ENCODE results near the gene TRDMT1. TPM values are rescaled to one million over a fixed set of nuclear protein-coding genes. Genes with fewer than 3 reads are reported as not detected.

The TRDMT1 gene
- total RNA-seq (10 to 100 TPM; 10.2 to 30.6 (median 15.9) TPM), polyA plus RNA-seq (10 to 100 TPM in 1 of 2 donors, 1 to 10 TPM in 1; 9.7 to 12.8 TPM), total RNA-seq (27.6 reads per million, percentile 58 among the genes with 10 or more reads in this experiment)

DNA sequence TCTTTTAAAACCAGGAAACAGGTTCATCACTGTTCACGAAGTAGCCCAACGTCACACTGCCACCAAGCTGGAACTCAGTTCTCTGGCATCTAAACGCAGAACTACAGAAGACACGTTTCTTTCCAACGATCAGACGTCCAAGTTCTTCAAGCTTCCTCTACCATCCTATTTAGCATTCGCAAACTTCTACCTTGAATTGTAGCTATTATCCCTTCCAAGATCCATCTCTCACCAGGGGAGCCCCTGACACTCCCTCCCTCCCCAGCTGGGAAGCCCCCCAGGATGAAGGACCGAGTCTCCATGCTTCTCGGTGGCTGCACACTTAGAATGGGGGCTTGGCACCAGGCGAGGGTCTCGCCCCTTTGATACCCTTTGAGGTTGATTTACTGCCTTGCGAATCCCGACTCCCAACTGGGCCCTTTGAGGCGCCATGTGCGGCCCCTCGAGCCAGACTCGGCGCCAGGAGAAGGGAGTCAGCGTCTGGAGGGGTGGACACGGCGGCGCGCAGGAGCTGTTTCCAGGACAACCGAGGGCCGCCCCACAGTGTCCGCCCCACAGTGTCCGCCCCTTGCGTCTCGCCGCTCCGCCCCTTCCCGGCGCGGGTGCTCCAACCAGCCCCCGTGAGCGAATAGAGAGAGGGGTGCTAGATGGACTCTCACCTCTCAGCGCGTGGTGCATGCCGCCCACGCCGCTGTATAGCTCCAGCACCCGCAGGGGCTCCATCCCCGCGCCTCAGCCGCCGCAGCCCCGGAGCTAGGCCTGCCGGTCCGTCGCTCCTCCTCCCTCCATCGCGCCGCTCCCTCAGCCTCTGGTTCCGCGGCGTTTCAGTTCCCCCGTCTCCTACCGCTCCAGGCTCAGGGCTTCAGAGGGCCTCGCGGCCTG, at the start of gene TRDMT1:
TRDMT1 (minus strand) TSS at position 761 of the 882 bp plus-strand sequence; CDS start at position 723, 38 bp downstream.
- no peaks in the 10 kb centered on the region for H3K9me3 Mint-ChIP-seq
- ChIA-PET POLR2A (interaction anchor here (0.7 to 5.8 kb wide), 15 partner anchors 10 to 443 kb away, joined by 3 to 167 read pairs (median 3); partner anchors contain the start of genes RSU1, STAM and VIM), CTCF (interaction anchor here (0.5 to 3.0 kb wide), 6 partner anchors 20 to 232 kb away, joined by 3 to 18 read pairs (median 3); no protein-coding TSS in a partner anchor)
- peaks cover 25 to 67% (median 51%) of the 10 kb centered on the region in 7 donors for H3K4me1 Mint-ChIP-seq
- peaks cover 0 to 4% (median 0%) of the 10 kb centered on the region in 5 donors for H3K27me3 Mint-ChIP-seq
- no peaks in the 10 kb centered on the region for H3K36me3 ChIP-seq (ENCODE audit: control insufficient read depth in 2 of 3, insufficient read depth in 3 of 3, low read length in 3 of 3)
- peak within 1 kb of the TSS; percentile 86 to 99 (median 94) for H3K4me3 Mint-ChIP-seq
- peak within 1 kb of the TSS; percentile 90 to 99 (median 96) for H3K27ac Mint-ChIP-seq
- H3K27me3 ChIP-seq (ENCODE audit: control insufficient read depth in 2 of 2, insufficient read depth in 2 of 2, low read length in 2 of 2), result no peaks in the 10 kb centered on the region
- intact Hi-C loops (cut with micrococcal nuclease), result loop anchor here (1.0 to 10.0 kb wide), 8 partner anchors 15 to 766 kb away; partner anchors contain the start of genes RSU1 (in 2 of the 2), PTER (in 1 of the 2) and STAM (in 1 of the 2)
- H3K9me3 ChIP-seq (ENCODE audit: control insufficient read depth in 2 of 3, low read length in 3 of 3), result no peaks in the 10 kb centered on the region
- DNase-seq (peak; percentile 60 to 82 (median 74)), ATAC-seq (peak; percentile 89)
- peaks cover 0 to 4% (median 0%) of the 10 kb centered on the region in 5 donors for H3K36me3 Mint-ChIP-seq
- peak within 1 kb of the TSS; percentile 94 for H3K4me3 ChIP-seq (ENCODE audit: low read length)
- peaks cover 9 to 15% of the 10 kb centered on the region in 2 donors for H3K4me1 ChIP-seq (ENCODE audit: control insufficient read depth in 2 of 2, insufficient read depth in 2 of 2, low read length in 2 of 2)
- H3K27ac ChIP-seq (ENCODE audit: low read depth, low read length), result peak within 1 kb of the TSS; percentile 90

DNA sequence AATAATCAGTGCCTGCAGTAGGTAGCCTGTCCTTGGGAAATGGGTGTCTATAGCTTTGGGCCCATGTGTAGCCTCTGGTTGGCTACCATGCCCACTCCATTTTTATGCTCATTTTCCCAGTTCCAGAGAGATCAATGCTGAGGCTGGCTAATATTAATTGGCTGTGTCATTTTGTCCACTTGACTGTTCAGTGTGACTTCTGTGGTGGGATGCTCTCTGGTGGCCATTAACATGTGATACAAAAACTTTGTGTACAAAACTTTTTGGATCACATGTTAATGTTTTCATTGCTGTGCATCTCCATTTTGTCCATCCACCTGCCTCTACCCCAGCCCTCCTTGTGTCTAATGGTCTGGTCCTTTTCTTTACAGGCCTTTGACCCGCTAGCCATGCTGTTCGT, 49.3 kb upstream of the TRDMT1 start:
- no peaks in the 10 kb centered on the region for H3K36me3 ChIP-seq (ENCODE audit: control insufficient read depth in 2 of 3, insufficient read depth in 3 of 3, low read length in 3 of 3)
- no peaks in the 10 kb centered on the region for H3K27me3 ChIP-seq (ENCODE audit: control insufficient read depth in 2 of 2, insufficient read depth in 2 of 2, low read length in 2 of 2)
- H3K27ac ChIP-seq (ENCODE audit: low read depth, low read length), result no peak overlapping the region
- DNase-seq, result no peak
- Mint-ChIP-seq H3K9me3 (peaks cover 0 to 6% (median 3%) of the 10 kb centered on the region in 11 donors), H3K27me3 (peaks cover 0 to 5% (median 0%) of the 10 kb centered on the region in 5 donors), H3K27ac (no peak overlapping the region), H3K4me3 (no peak overlapping the region), H3K36me3 (peaks cover 0 to 10% (median 0%) of the 10 kb centered on the region in 5 donors), H3K4me1 (peaks cover 0 to 4% (median 0%) of the 10 kb centered on the region in 7 donors)
- ChIA-PET POLR2A (no interaction called here), CTCF (interaction anchor here (0.8 kb wide), 1 partner anchor 30 kb away, joined by 4 read pairs; no protein-coding TSS in a partner anchor)
- H3K4me3 ChIP-seq (ENCODE audit: low read length), result no peak overlapping the region
- H3K9me3 ChIP-seq (ENCODE audit: control insufficient read depth in 2 of 3, low read length in 3 of 3), result no peaks in the 10 kb centered on the region
- intact Hi-C loops (cut with micrococcal nuclease), result loop anchor here in 1 of 2 donors (1.0 to 10.0 kb wide), 2 partner anchors 407 to 1386 kb away; partner anchors contain the start of gene MINDY3
- no peak for ATAC-seq
- H3K4me1 ChIP-seq (ENCODE audit: control insufficient read depth in 2 of 2, insufficient read depth in 2 of 2, low read length in 2 of 2), result no peaks in the 10 kb centered on the region

- H3K36me3 Mint-ChIP-seq, result peaks cover 0 to 10% (median 0%) of the 10 kb centered on the region in 5 donors
- Histone ChIP-seq H3K4me3 (ENCODE audit: low read length) (no peak overlapping the region), H3K27ac (ENCODE audit: low read depth, low read length) (no peak overlapping the region), H3K36me3 (ENCODE audit: control insufficient read depth in 2 of 3, insufficient read depth in 3 of 3, low read length in 3 of 3) (no peaks in the 10 kb centered on the region), H3K4me1 (ENCODE audit: control insufficient read depth in 2 of 2, insufficient read depth in 2 of 2, low read length in 2 of 2) (no peaks in the 10 kb centered on the region), H3K27me3 (ENCODE audit: control insufficient read depth in 2 of 2, insufficient read depth in 2 of 2, low read length in 2 of 2) (no peaks in the 10 kb centered on the region), H3K9me3 (ENCODE audit: control insufficient read depth in 2 of 3, low read length in 3 of 3) (no peaks in the 10 kb centered on the region)
- no peak overlapping the region for H3K27ac Mint-ChIP-seq
- peaks cover 0 to 6% (median 3%) of the 10 kb centered on the region in 11 donors for H3K9me3 Mint-ChIP-seq
- peaks cover 0 to 5% (median 0%) of the 10 kb centered on the region in 5 donors for H3K27me3 Mint-ChIP-seq
- H3K4me1 Mint-ChIP-seq, result peaks cover 0 to 4% (median 0%) of the 10 kb centered on the region in 7 donors
- no peak overlapping the region for H3K4me3 Mint-ChIP-seq
- ChIA-PET POLR2A (no interaction called here), CTCF (no interaction called here)
- ATAC-seq (peak; percentile 47), DNase-seq (peak in 4 of 9 donors; percentile 26 to 39 (median 28))
- intact Hi-C loops (cut with micrococcal nuclease), result loop anchor here (1.0 to 10.0 kb wide), 4 partner anchors 359 to 1385 kb away; partner anchors contain the start of gene MINDY3 (in 1 of the 2)
Observed at GRCh38 chr10:17249820-17250219, 48.3 kb upstream of the TRDMT1 start.

GRCh38 chr10:17248964-17249363, 47.5 kb upstream of the TRDMT1 start:
- H3K27me3 Mint-ChIP-seq, result peaks cover 0 to 5% (median 0%) of the 10 kb centered on the region in 5 donors
- CTCF ChIA-PET, result interaction anchor here (0.7 kb wide), 1 partner anchor 19 kb away, joined by 4 read pairs; no protein-coding TSS in a partner anchor
- intact Hi-C loops (cut with micrococcal nuclease), result loop anchor here in 1 of 2 donors (1.0 kb wide), 3 partner anchors 358 to 421 kb away; no protein-coding TSS in a partner anchor
- Histone ChIP-seq H3K27ac (ENCODE audit: low read depth, low read length) (no peak overlapping the region), H3K4me3 (ENCODE audit: low read length) (no peak overlapping the region), H3K9me3 (ENCODE audit: control insufficient read depth in 2 of 3, low read length in 3 of 3) (no peaks in the 10 kb centered on the region), H3K36me3 (ENCODE audit: control insufficient read depth in 2 of 3, insufficient read depth in 3 of 3, low read length in 3 of 3) (no peaks in the 10 kb centered on the region), H3K27me3 (ENCODE audit: control insufficient read depth in 2 of 2, insufficient read depth in 2 of 2, low read length in 2 of 2) (no peaks in the 10 kb centered on the region), H3K4me1 (ENCODE audit: control insufficient read depth in 2 of 2, insufficient read depth in 2 of 2, low read length in 2 of 2) (no peaks in the 10 kb centered on the region)
- POLR2A ChIA-PET, result no interaction called here
- peaks cover 0 to 6% (median 3%) of the 10 kb centered on the region in 11 donors for H3K9me3 Mint-ChIP-seq
- no peak for ATAC-seq
- DNase-seq, result no peak
- H3K27ac Mint-ChIP-seq, result no peak overlapping the region
- H3K4me1 Mint-ChIP-seq, result peaks cover 0 to 3% (median 0%) of the 10 kb centered on the region in 7 donors
- peaks cover 0 to 10% (median 0%) of the 10 kb centered on the region in 5 donors for H3K36me3 Mint-ChIP-seq
- no peak overlapping the region for H3K4me3 Mint-ChIP-seq

DNA sequence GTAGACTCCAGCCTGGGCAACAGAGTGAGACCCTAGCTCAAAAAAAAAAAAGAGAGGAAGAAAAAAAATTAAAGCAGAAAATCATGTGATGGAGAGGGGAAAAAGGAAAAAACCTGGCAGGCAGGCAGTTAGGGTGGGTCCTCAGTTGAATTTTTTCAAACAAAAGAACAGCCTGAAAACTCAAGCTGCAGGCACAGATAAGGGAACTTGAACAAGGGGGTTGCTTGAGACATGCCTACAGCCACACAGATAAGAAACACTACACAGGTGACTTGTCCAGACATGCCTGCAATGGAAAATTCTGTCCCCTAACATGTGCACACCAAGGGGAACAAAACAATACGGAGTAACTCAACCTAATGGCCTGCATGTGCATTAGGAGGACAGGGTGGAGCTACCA, 45.7 kb upstream of the TRDMT1 start:
- H3K36me3 ChIP-seq (ENCODE audit: control insufficient read depth in 2 of 3, insufficient read depth in 3 of 3, low read length in 3 of 3), result no peaks in the 10 kb centered on the region
- H3K27ac Mint-ChIP-seq, result no peak overlapping the region
- DNase-seq, result no peak

More for the DNA sequence above, 45.7 kb upstream of the TRDMT1 start:
- Mint-ChIP-seq H3K4me3 (no peak overlapping the region), H3K9me3 (peaks cover 0 to 6% (median 3%) of the 10 kb centered on the region in 11 donors), H3K36me3 (peaks cover 0 to 10% (median 0%) of the 10 kb centered on the region in 5 donors), H3K4me1 (peaks cover 0 to 7% (median 3%) of the 10 kb centered on the region in 7 donors), H3K27me3 (peaks cover 0 to 5% (median 0%) of the 10 kb centered on the region in 5 donors)
- Histone ChIP-seq H3K27me3 (ENCODE audit: control insufficient read depth in 2 of 2, insufficient read depth in 2 of 2, low read length in 2 of 2) (no peaks in the 10 kb centered on the region), H3K4me3 (ENCODE audit: low read length) (no peak overlapping the region), H3K9me3 (ENCODE audit: control insufficient read depth in 2 of 3, low read length in 3 of 3) (no peaks in the 10 kb centered on the region), H3K4me1 (ENCODE audit: control insufficient read depth in 2 of 2, insufficient read depth in 2 of 2, low read length in 2 of 2) (no peaks in the 10 kb centered on the region), H3K27ac (ENCODE audit: low read depth, low read length) (no peak overlapping the region)
- CTCF ChIA-PET, result no interaction called here
- intact Hi-C loops (cut with micrococcal nuclease), result no loop called here
- no peak for ATAC-seq
- POLR2A ChIA-PET, result interaction anchor here (0.6 to 0.9 kb wide), 2 partner anchors 10 to 16 kb away, joined by 3 to 6 read pairs; no protein-coding TSS in a partner anchor
